Erythroblast (primary cell): ENCODE results near the gene MIR17HG.

Experiments
- GATA1 ChIP-seq: IDR thresholded peaks from 2 replicates; pipeline ENCODE4 v1.6.1; 2011; ENCODE audit warnings: low read depth, mild to moderate bottlenecking, control low read depth, low read length, moderate library complexity
- POLR2A ChIP-seq: IDR thresholded peaks from 2 replicates; pipeline ENCODE4 v1.6.1; 2011; ENCODE audit warnings: mild to moderate bottlenecking, low read length

DNA sequence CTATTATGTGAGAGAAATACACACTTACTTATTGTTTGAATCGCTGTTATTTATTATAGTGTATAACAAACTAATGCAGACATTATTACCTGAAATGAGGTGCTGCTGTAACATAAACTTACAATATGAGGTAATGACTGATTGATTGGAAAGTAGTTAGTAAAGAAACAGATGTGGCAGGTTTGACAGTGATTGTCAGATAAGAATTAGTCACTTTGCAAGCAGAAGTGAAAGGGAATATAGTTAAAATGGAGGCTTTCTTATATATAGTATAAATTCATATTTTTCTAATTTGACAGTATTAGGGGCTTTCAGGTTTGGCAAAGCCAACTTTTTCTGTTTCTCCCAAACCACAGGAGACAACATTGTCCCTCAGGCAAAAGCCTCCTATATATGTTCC lies 20.6 kb downstream of the MIR17HG start:
- TF ChIP-seq POLR2A (no peak), GATA1 (no peak)
